ENCODE results near the gene GRAMD1A. TPM values are rescaled to one million over a fixed set of nuclear protein-coding genes. Genes with fewer than 3 reads are reported as not detected.

The GRAMD1A gene
- total RNA-seq, 1 experiment from 2014 or later: 32.8 TPM

- Histone ChIP-seq H4K20me1 (ENCODE audit: low read length) (no peaks in the 10 kb centered on the region), H3K4me3 (ENCODE audit: low read length) (peak overlapping the region; percentile 61), H3K79me2 (ENCODE audit: low read length) (no peaks in the 10 kb centered on the region), H2AFZ (ENCODE audit: low read length) (peak overlapping the region; percentile 48; the same call in 1 of the 2 replicates), H3K9me2 (replicated peaks; ENCODE audit: low read length) (no peaks in the 10 kb centered on the region), H3K27ac (ENCODE audit: low read length) (no peak overlapping the region), H3K36me3 (ENCODE audit: low read depth, low read length) (peaks cover 3% of the 10 kb centered on the region; the same call in 1 of the 2 replicates), H3K27me3 (ENCODE audit: low read length) (no peaks in the 10 kb centered on the region), H3K4me1 (ENCODE audit: insufficient read depth, low read length) (0 out of 2 replicates have a peak, but pooled peaks cover 4% of the 10 kb centered on the region), H3K9me3 (ENCODE audit: low read length) (no peaks in the 10 kb centered on the region), H3K9ac (ENCODE audit: low read length) (no peak overlapping the region), H3K4me2 (ENCODE audit: low read length) (peak overlapping the region; percentile 84), H3F3A (ENCODE audit: low read length, unreplicated experiment) (no peaks in the 10 kb centered on the region)
- no peak for ATAC-seq
- POLR2A ChIA-PET (ENCODE audit: unreplicated experiment): no interaction called here
- DNase-seq: no peak
- BruUV-seq (replicated peaks): no TSS peak
- CTCF ChIA-PET: no interaction called here
- intact Hi-C loops (cut with micrococcal nuclease): no loop called here
- no peak for TF ChIP-seq CTCF (conservative IDR thresholded peaks at IDR 0.05; ENCODE audit: low read depth, low read length)
- TF ChIP-seq EZH2 (IDR thresholded peaks at IDR 0.05; ENCODE audit: low read length, unreplicated experiment): no peak
- TF ChIP-seq EZH2phosphoT487 (IDR thresholded peaks at IDR 0.05; ENCODE audit: borderline replicate concordance, low read length): no peak
These were observed 29.7 kb downstream of the GRAMD1A start for GRCh38 chr19:35029737-35030256.

- ChIA-PET POLR2A (ENCODE audit: unreplicated experiment) (no interaction called here), CTCF (no interaction called here)
- no peaks in the 10 kb centered on the region for H3F3A ChIP-seq (ENCODE audit: low read length, unreplicated experiment)
- H3K9me2 ChIP-seq (replicated peaks; ENCODE audit: low read length): no peaks in the 10 kb centered on the region
- H3K27me3 ChIP-seq (ENCODE audit: low read length): no peaks in the 10 kb centered on the region
- ATAC-seq (peak; percentile 78), DNase-seq (peak; percentile 60)
- H3K4me1 ChIP-seq (ENCODE audit: insufficient read depth, low read length): 0 out of 2 replicates have a peak, but pooled peaks cover 4% of the 10 kb centered on the region
- no peaks in the 10 kb centered on the region for H3K79me2 ChIP-seq (ENCODE audit: low read length)
- H3K9me3 ChIP-seq (ENCODE audit: low read length): no peaks in the 10 kb centered on the region
- peak within 1 kb of the TSS; percentile 72 for H2AFZ ChIP-seq (ENCODE audit: low read length)
- H3K36me3 ChIP-seq (ENCODE audit: low read depth, low read length): peaks cover 3% of the 10 kb centered on the region; the same call in 1 of the 2 replicates
- no peak within 1 kb of the TSS for H3K9ac ChIP-seq (ENCODE audit: low read length)
- H4K20me1 ChIP-seq (ENCODE audit: low read length): no peaks in the 10 kb centered on the region
- TF ChIP-seq EZH2 (IDR thresholded peaks at IDR 0.05; ENCODE audit: low read length, unreplicated experiment) (no peak), CTCF (conservative IDR thresholded peaks at IDR 0.05; ENCODE audit: low read depth, low read length) (no peak), EZH2phosphoT487 (IDR thresholded peaks at IDR 0.05; ENCODE audit: borderline replicate concordance, low read length) (no peak)
- H3K4me3 ChIP-seq (ENCODE audit: low read length): peak within 1 kb of the TSS; percentile 63
- intact Hi-C loops (cut with micrococcal nuclease): no loop called here
- no TSS peak for BruUV-seq (replicated peaks)
- H3K27ac ChIP-seq (ENCODE audit: low read length): no peak within 1 kb of the TSS
- peak within 1 kb of the TSS; percentile 84 for H3K4me2 ChIP-seq (ENCODE audit: low read length)
These were observed 30.3 kb downstream of the GRAMD1A start, which contains the start of gene SCN1B for GRCh38 chr19:35030257-35031071. Gene SCN1B, plus strand, starts transcription at chr19:35030470. Its CDS starts 351 bp downstream, at chr19:35030821.
